Measurements from ENCODE around the gene DERL3.

Gene DERL3

GRCh38 chr22:23828800-23829680 lies 9.8 kb downstream of the DERL3 start:
- no peak for DNase-seq

- no peak for DNase-seq
These were observed 11.3 kb downstream of the DERL3 start for GRCh38 chr22:23827351-23827995.

- DNase-seq, result no peak
These were observed 12.1 kb downstream of the DERL3 start for GRCh38 chr22:23826510-23827350.

- no peak for DNase-seq
These were observed 13.4 kb downstream of the DERL3 start for GRCh38 chr22:23825246-23825905.

- DNase-seq, result no peak
These were observed 14.1 kb downstream of the DERL3 start for GRCh38 chr22:23824476-23825245.

GRCh38 chr22:23823331-23823791 lies 15.4 kb downstream of the DERL3 start:
- no peak for DNase-seq

GRCh38 chr22:23822101-23822671 lies 16.6 kb downstream of the DERL3 start:
- DNase-seq, result no peak

GRCh38 chr22:23820748-23821211 lies 18.0 kb downstream of the DERL3 start:
- DNase-seq, result no peak

GRCh38 chr22:23818541-23818940 lies 20.3 kb downstream of the DERL3 start:
- no peak for DNase-seq

GRCh38 chr22:23817146-23817545 lies 21.7 kb downstream of the DERL3 start:
- DNase-seq, result no peak

GRCh38 chr22:23816156-23816976 lies 22.4 kb downstream of the DERL3 start:
- no peak for DNase-seq

- no peak for DNase-seq
These were observed 23.2 kb downstream of the DERL3 start for GRCh38 chr22:23815541-23816155.

- no peak for DNase-seq
These were observed 26.4 kb downstream of the DERL3 start for GRCh38 chr22:23812378-23812777.

GRCh38 chr22:23806837-23807236 lies 32.0 kb downstream of the DERL3 start:
- no peak for DNase-seq

GRCh38 chr22:23804781-23805291 lies 34.0 kb downstream of the DERL3 start:
- DNase-seq, result no peak

GRCh38 chr22:23803001-23803819 lies 35.6 kb downstream of the DERL3 start:
- no peak for DNase-seq

GRCh38 chr22:23801886-23802377 lies 36.9 kb downstream of the DERL3 start:
- no peak for DNase-seq

- DNase-seq, result no peak
These were observed 37.5 kb downstream of the DERL3 start for GRCh38 chr22:23801238-23801821.

Data from CD4-positive, alpha-beta T cell treated with Interleukin-12 subunit alpha and Interleukin-12 subunit beta, for 1 hour (primary cell).